Lung (tissue), 12 donors: ENCODE results near the gene SLAIN2. TPM values are rescaled to one million over a fixed set of nuclear protein-coding genes. Genes with fewer than 3 reads are reported as not detected.
"Not testable (repeated sequence)": the region's sequence is repeated elsewhere in the genome, so short reads cannot be mapped to it uniquely, and the experiment has no call there.

Experiments
- ATAC-seq: fragments of 200-7000 bp; cut with Tn5 transposase; one replicate; pipeline ENCODE4 v1.9.1; 2020; ENCODE audit warnings: moderate number of reproducible peaks; ENCODE audit not compliant: insufficient read depth, low FRiP score
- DNase-seq, 3 donors: peaks; one replicate each; pipeline ENCODE4 v3.0.0-alpha.2; 2013 to 2017
- H3K27ac ChIP-seq, 2 donors: one replicate each; pipeline ENCODE4 v1.5.1; 2013; ENCODE audit warnings: mild to moderate bottlenecking in 2 of 2, moderate library complexity in 2 of 2, control low read depth in 1 of 2, inconsistent platforms in 1 of 2, low read depth in 1 of 2, low read length in 1 of 2
- H3K27me3 ChIP-seq, 3 donors: one replicate each; pipeline ENCODE4 v1.5.1; 2013; ENCODE audit warnings: low read length in 2 of 3; ENCODE audit not compliant: control insufficient read depth in 3 of 3, insufficient read depth in 3 of 3
- H3K36me3 ChIP-seq, 4 donors: one replicate each; pipeline ENCODE4 v1.5.1; 2013; ENCODE audit warnings: low read length in 4 of 4, mild to moderate bottlenecking in 1 of 4, moderate library complexity in 1 of 4; ENCODE audit not compliant: control insufficient read depth in 4 of 4, insufficient read depth in 4 of 4
- H3K4me1 ChIP-seq, 5 donors: one replicate each; pipeline ENCODE4 v1.5.1; 2013; ENCODE audit warnings: low read length in 5 of 5, mild to moderate bottlenecking in 2 of 5, moderate library complexity in 1 of 5; ENCODE audit not compliant: control insufficient read depth in 5 of 5, insufficient read depth in 5 of 5
- H3K4me3 ChIP-seq: one replicate; pipeline ENCODE4 v1.5.1; 2013; ENCODE audit warnings: mild to moderate bottlenecking, control low read depth, moderate library complexity
- H3K9ac ChIP-seq, 2 donors: one replicate each; pipeline ENCODE4 v1.5.1; 2013; ENCODE audit warnings: low read length in 2 of 2, control low read depth in 1 of 2; ENCODE audit not compliant: insufficient read depth in 1 of 2
- H3K9me3 ChIP-seq, 4 donors: one replicate each; pipeline ENCODE4 v1.5.1; 2013; ENCODE audit warnings: low read length in 3 of 4, mild to moderate bottlenecking in 1 of 4, moderate library complexity in 1 of 4; ENCODE audit not compliant: control insufficient read depth in 4 of 4, insufficient read depth in 3 of 4
- whole genome bisulfite sequencing, 2 donors: extraction: QIAGEN DNeasy Blood & Tissue Kit; methylation state at CpG; one replicate each; pipeline ENCODE4 v1.1.7; 2013; 5-methylcytosine and 5-hydroxymethylcytosine counted together
- polyA plus RNA-seq, 2 donors: library from polyadenylated mRNA; stranded (reverse); fragments of 200-250 nt; gene quantifications; one replicate each; pipeline ENCODE4 v1.2.1, GENCODE V29; 2013
- total RNA-seq, 2 donors: library from RNA; depleted of rRNA in 1 of 2; stranded (reverse); fragments of >200 nt in 1 of 2; gene quantifications; one replicate each; pipeline ENCODE4 v1.2.1, GENCODE V29; 2014 to 2021
- TF ChIP-seq, protein P1 (sequence below): IDR thresholded peaks from 2 replicates; pipeline ENCODE4 v1.5.1; 2012; ENCODE audit warnings: mild to moderate bottlenecking; ENCODE audit errors: control extremely low read depth, extremely low read depth
- donor health status: control.
- donor health status: control.
- donor health status: Bipolar disorder and iron deficiency.
- donor health status: healthy.
- donor health status: DM: yes; HTN: yes; CAD: no.

The SLAIN2 gene
- total and polyA plus RNA-seq, 4 donors: 17.8 to 62.8 (median 42.0) TPM

DNA sequence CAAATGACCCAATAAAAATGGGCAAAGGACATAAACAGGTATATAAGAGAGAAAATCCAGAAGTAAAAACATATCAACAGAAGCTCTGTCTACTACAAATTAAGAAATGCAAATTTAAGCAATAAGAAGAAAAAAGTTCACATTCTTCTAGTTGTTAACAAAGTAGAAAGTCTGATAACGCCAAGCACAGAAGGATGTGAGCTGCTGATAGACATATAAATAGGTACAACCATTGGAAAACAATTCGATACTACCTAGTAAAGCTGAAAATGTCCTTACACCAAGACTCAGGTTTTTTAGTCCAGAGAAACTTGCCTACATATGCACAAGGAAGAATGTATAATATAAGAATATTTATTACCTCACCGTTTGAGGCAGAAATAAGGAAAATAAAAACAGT is 35.8 kb upstream of the SLAIN2 start:
- Histone ChIP-seq H3K9me3 (no peaks in the 10 kb centered on the region), H3K4me3 (no peak overlapping the region), H3K36me3 (no peaks in the 10 kb centered on the region), H3K27me3 (no peaks in the 10 kb centered on the region), H3K9ac (no peak overlapping the region), H3K27ac (no peak overlapping the region), H3K4me1 (no peaks in the 10 kb centered on the region)
- WGBS, 2 donors: 73 to 90% methylated on average over 3 of the region's 3 CpGs
- DNase-seq (no peak), ATAC-seq (no peak)
- TF ChIP-seq, protein P1, sequence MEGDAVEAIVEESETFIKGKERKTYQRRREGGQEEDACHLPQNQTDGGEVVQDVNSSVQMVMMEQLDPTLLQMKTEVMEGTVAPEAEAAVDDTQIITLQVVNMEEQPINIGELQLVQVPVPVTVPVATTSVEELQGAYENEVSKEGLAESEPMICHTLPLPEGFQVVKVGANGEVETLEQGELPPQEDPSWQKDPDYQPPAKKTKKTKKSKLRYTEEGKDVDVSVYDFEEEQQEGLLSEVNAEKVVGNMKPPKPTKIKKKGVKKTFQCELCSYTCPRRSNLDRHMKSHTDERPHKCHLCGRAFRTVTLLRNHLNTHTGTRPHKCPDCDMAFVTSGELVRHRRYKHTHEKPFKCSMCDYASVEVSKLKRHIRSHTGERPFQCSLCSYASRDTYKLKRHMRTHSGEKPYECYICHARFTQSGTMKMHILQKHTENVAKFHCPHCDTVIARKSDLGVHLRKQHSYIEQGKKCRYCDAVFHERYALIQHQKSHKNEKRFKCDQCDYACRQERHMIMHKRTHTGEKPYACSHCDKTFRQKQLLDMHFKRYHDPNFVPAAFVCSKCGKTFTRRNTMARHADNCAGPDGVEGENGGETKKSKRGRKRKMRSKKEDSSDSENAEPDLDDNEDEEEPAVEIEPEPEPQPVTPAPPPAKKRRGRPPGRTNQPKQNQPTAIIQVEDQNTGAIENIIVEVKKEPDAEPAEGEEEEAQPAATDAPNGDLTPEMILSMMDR: no peak

DNA sequence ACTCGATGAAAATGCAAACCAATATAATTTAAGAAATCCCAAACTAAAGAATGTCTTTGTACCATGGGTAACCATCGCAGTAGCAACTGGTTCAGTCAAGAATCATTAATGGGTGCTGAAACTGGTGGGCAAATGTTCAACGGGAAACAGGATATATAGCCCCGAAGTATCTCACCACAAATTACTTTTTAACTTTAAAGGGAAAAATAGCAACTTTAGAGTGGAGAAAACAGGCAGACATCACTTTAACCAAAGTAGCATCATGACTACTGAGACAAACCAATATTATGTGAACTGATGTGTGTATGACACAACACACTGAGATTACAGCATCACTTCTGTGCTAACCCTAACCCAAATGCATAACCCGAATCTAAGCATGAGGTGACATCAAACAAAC is 33.8 kb upstream of the SLAIN2 start:
- Histone ChIP-seq H3K27ac (no peak overlapping the region), H3K27me3 (no peaks in the 10 kb centered on the region), H3K9me3 (no peaks in the 10 kb centered on the region), H3K4me1 (no peaks in the 10 kb centered on the region), H3K9ac (no peak overlapping the region), H3K36me3 (no peaks in the 10 kb centered on the region), H3K4me3 (no peak overlapping the region)
- ATAC-seq: no peak
- TF ChIP-seq, protein P1: no peak
- WGBS, 2 donors: 89 to 91% methylated on average over 5 of the region's 5 CpGs
- no peak for DNase-seq

DNA sequence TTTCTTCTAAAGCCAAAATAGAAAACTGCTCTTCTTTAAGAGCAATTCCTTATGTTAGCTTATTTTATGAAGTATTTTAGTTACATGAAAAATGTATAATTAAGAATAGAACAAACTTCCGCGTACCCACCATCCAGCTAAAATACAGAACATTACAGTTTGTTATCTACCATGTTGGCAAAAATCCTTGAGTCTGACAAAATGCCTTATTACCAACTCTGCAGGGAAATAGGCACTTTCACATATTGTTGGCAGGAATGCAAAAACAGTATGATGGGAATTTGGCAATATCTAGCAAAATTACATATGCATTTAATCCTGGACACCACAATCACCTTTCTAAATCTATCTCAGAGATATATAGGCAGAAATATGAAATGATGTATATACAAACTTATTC is 32.4 kb upstream of the SLAIN2 start:
- ATAC-seq (no peak), DNase-seq (peak in 1 of 3 donors; percentile 13)
- TF ChIP-seq, protein P1: no peak
- no peak overlapping the region for H3K4me3 ChIP-seq
- no peaks in the 10 kb centered on the region for H3K9me3 ChIP-seq
- no peak overlapping the region for H3K9ac ChIP-seq
- H3K27ac ChIP-seq: no peak overlapping the region
- no peaks in the 10 kb centered on the region for H3K4me1 ChIP-seq
- WGBS, 2 donors: 85 to 93% methylated on average over 2 of the region's 2 CpGs
- no peaks in the 10 kb centered on the region for H3K27me3 ChIP-seq
- no peaks in the 10 kb centered on the region for H3K36me3 ChIP-seq

DNA sequence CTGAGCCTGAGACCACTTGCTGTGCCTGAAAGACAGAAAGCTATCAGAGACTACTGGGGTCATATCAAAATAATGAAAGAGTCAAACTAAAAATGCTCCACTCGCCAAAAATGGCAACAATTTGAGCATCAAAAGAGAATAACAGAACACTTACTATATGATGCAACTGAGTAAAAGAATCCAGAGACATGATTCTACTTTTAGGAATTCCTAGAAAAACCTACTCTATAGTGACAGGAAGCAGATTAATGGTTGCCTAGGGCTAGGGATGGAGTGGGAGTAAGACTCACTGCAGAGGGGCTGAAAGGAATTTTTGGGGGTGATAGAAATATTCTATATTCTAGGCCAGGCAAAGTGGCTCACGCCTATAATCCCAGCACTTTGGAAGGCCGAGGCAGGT is 29.4 kb upstream of the SLAIN2 start:
- no peak overlapping the region for H3K9ac ChIP-seq
- no peak overlapping the region for H3K27ac ChIP-seq
- TF ChIP-seq, protein P1: no peak
- WGBS, 2 donors: 89 to 94% methylated on average over 3 of the region's 3 CpGs
- no peaks in the 10 kb centered on the region for H3K9me3 ChIP-seq
- no peak for ATAC-seq
- no peak overlapping the region for H3K4me3 ChIP-seq
- no peaks in the 10 kb centered on the region for H3K27me3 ChIP-seq
- H3K36me3 ChIP-seq: no peaks in the 10 kb centered on the region
- H3K4me1 ChIP-seq: no peaks in the 10 kb centered on the region
- DNase-seq: no peak

DNA sequence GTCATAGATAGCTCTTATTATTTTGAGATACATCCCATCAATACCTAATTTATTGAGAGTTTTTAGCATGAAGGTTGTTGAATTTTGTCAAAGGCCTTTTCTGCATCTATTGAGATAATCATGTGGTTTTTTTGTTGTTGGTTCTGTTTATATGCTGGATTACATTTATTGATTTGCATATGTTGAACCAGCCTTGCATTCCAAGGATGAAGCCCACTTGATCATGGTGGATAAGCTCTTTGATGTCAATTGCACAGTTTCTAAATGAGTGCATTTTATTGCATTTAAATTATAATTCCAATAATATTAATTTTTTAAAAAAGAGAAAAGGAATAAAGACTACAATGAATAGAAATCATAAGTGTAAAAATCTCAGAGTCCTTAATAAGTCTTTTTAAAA is 26.6 kb upstream of the SLAIN2 start:
- H3K9ac ChIP-seq, ATAC-seq, H3K27me3 ChIP-seq, H3K4me3 ChIP-seq, DNase-seq, H3K9me3 ChIP-seq, H3K4me1 ChIP-seq, H3K27ac ChIP-seq, H3K36me3 ChIP-seq: not testable (repeated sequence)
